ENCODE data around the gene CTSE. TPM values are rescaled to one million over a fixed set of nuclear protein-coding genes. Genes with fewer than 3 reads are reported as not detected.

Gene CTSE
- total RNA-seq (2021; fragmentation: NEBNext Ultra II Directional; extraction: Animal tissue kit (Norgen Biotek cat#: 25700)) (not detected in 2 replicates), polyA plus RNA-seq (2011; rRNA removed) (0.03 TPM in 1 of 2 replicates, not detected in the other), polyA minus RNA-seq (2011; rRNA and poly(A)+ RNA removed) (not detected in 2 replicates)
- not detected for polyA plus RNA-seq (2011; cell fraction: cytosol; rRNA removed)
- not detected for polyA plus RNA-seq (2011; cell fraction: nucleus; rRNA removed)
- not detected in 4 replicates for polyA plus RNA-seq (2012, experiment 1 of 2)
- not detected for polyA plus RNA-seq (2012, experiment 2 of 2)
- not detected for polyA plus RNA-seq (2013, experiment 1 of 2)
- not detected for polyA plus RNA-seq (2013, experiment 2 of 2)
- polyA minus RNA-seq (2011; cell fraction: cytosol; rRNA and poly(A)+ RNA removed): not detected
- polyA minus RNA-seq (2011; cell fraction: nucleus; rRNA and poly(A)+ RNA removed): not detected
- long read RNA-seq, experiment 1: 0 reads
- long read RNA-seq, experiment 2: 0 reads

DNA sequence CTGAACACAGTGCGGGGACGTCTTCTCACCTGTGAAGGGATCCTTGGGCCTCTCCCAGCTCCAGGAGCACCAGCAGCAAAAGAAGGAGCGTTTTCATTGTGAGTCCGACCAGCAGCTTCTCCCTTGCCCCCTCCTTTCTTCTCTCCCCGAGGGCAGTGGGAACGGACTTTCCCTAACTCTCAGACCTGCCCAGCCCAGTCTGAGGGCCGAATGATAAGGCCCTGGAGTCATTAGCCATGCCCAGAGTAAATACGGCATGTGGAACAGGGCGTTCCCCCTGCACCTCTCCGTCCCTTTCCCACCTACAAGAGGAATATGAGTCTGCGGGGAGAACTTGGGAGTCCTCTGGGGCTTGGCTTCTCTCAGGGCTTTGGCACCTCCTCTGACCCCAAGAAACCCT, at the start of gene CTSE:
Gene CTSE (minus strand): TSS at position 201 of the 400 bp plus-strand sequence. CDS start 104 bp downstream, at position 97.
- no peak within 1 kb of the TSS for H2AK5ac ChIP-seq (ENCODE audit: low read depth, low read length)
- no peak within 1 kb of the TSS for H3K4ac ChIP-seq (replicated peaks; ENCODE audit: insufficient read length, low read depth, low read length)
- H2BK12ac ChIP-seq (ENCODE audit: low read depth, low read length): no peak within 1 kb of the TSS
- H3K4me2 ChIP-seq (ENCODE audit: insufficient read depth in 1 of 2, low read depth in 2 of 2, low read length in 2 of 2): no peak within 1 kb of the TSS
- no peak within 1 kb of the TSS for H4K5ac ChIP-seq (ENCODE audit: insufficient read length, low read depth, low read length)
- no peak within 1 kb of the TSS for H2BK120ac ChIP-seq (replicated peaks; ENCODE audit: low read depth, low read length)
- H2AFZ ChIP-seq (ENCODE audit: low read length): no peak within 1 kb of the TSS
- no peak within 1 kb of the TSS for H3K56ac ChIP-seq (replicated peaks; ENCODE audit: insufficient read length, low read depth, low read length)
- no peak within 1 kb of the TSS for H3K27ac ChIP-seq (ENCODE audit: low read depth, low read length)
- no peaks in the 10 kb centered on the region for H3K79me2 ChIP-seq (ENCODE audit: control insufficient read depth in 1 of 2, insufficient read depth in 2 of 2, low read length in 2 of 2)
- H4K20me1 ChIP-seq (replicated peaks in 1 of 2; ENCODE audit: control insufficient read depth in 1 of 2, insufficient read depth in 2 of 2, low read length in 2 of 2): no peaks in the 10 kb centered on the region
- ChIA-PET POLR2A (ENCODE audit: partially characterized antibody) (no interaction called here), CTCF (ENCODE audit: partially characterized antibody) (interaction anchor here (0.8 to 1.0 kb wide), 3 partner anchors 8 to 83 kb away, joined by 3 read pairs; no protein-coding TSS in a partner anchor)
- no peak within 1 kb of the TSS for H3K9ac ChIP-seq (replicated peaks in 1 of 4; ENCODE audit: extremely low read depth in 1 of 4, low read depth in 3 of 4, low read length in 3 of 4)
- H3K23me2 ChIP-seq (ENCODE audit: low read depth, low read length): no peaks in the 10 kb centered on the region
- no peak within 1 kb of the TSS for H3K23ac ChIP-seq (ENCODE audit: insufficient read length)
- H4K91ac ChIP-seq (replicated peaks; ENCODE audit: insufficient read length, low read length): no peak within 1 kb of the TSS
- H2BK20ac ChIP-seq (ENCODE audit: low read length): no peak within 1 kb of the TSS
- DNase-seq (ENCODE audit: low read depth in 1 of 2, low spot score in 2 of 2) (no peak), FAIRE-seq (no peak)
- H3K79me1 ChIP-seq (ENCODE audit: low read depth, low read length): no peaks in the 10 kb centered on the region
- no peak within 1 kb of the TSS for H3K18ac ChIP-seq (ENCODE audit: extremely low read depth, low read length)
- no peaks in the 10 kb centered on the region; a peak in 1 of 7 replicates for H3K27me3 ChIP-seq (replicated peaks in 1 of 4; ENCODE audit: control insufficient read depth in 3 of 4, extremely low read depth in 1 of 4, insufficient read depth in 3 of 4, low read length in 3 of 4)
- no peak within 1 kb of the TSS for H3K14ac ChIP-seq (ENCODE audit: insufficient read length)
- no peak within 1 kb of the TSS for H2BK15ac ChIP-seq (ENCODE audit: low read length)
- no peaks in the 10 kb centered on the region for H3K4me1 ChIP-seq (replicated peaks in 1 of 4; ENCODE audit: control insufficient read depth in 3 of 4, insufficient read depth in 4 of 4, low read length in 3 of 4)
- 95% methylated on average over 6 of the region's 11 CpGs; no CpG with 5 or more reads in 1 of the 2 experiments for WGBS, 2 experiments (ENCODE audit: extremely low coverage in 1 of 2, insufficient coverage in 1 of 2, insufficient read length in 1 of 2, insufficient replicate concordance in 2 of 2, low coverage in 1 of 2, low lambda C conversion rate in 2 of 2, missing lambda C conversion rate in 1 of 2)
- H3K4me3 ChIP-seq (ENCODE audit: extremely low read depth in 1 of 4, insufficient read depth in 2 of 4, low read depth in 3 of 4, low read length in 4 of 4): no peak within 1 kb of the TSS
- no peak within 1 kb of the TSS; the same call in none of the 2 replicates for H4K8ac ChIP-seq (ENCODE audit: extremely low read depth, insufficient read depth, low read length)
- H3K36me3 ChIP-seq (ENCODE audit: control insufficient read depth in 2 of 4, insufficient read depth in 4 of 4, low read length in 3 of 4): no peaks in the 10 kb centered on the region
- no peak within 1 kb of the TSS for H2BK5ac ChIP-seq (ENCODE audit: low read depth, low read length)
- H3K9me3 ChIP-seq (ENCODE audit: insufficient read depth in 2 of 2, low read depth in 1 of 2, low read length in 1 of 2): no peaks in the 10 kb centered on the region
- TF ChIP-seq SIRT6 (IDR thresholded peaks at IDR 0.05; ENCODE audit: low read length): no peak
- no peak for TF ChIP-seq ZNF274 (IDR thresholded peaks at IDR 0.05; ENCODE audit: borderline replicate concordance, extremely low read depth, low read length)
- TF ChIP-seq KDM1A (IDR thresholded peaks at IDR 0.05; ENCODE audit: borderline replicate concordance, low read length): no peak
- no peak for TF ChIP-seq RAD21 (IDR thresholded peaks at IDR 0.05 in 1 of 2, conservative IDR thresholded peaks at IDR 0.05 in 1 of 2; ENCODE audit: low read depth in 2 of 2, low read length in 2 of 2)
- no peak for TF ChIP-seq CBX5 (IDR thresholded peaks at IDR 0.05; ENCODE audit: low read depth, low read length)
- TF ChIP-seq, protein P1, sequence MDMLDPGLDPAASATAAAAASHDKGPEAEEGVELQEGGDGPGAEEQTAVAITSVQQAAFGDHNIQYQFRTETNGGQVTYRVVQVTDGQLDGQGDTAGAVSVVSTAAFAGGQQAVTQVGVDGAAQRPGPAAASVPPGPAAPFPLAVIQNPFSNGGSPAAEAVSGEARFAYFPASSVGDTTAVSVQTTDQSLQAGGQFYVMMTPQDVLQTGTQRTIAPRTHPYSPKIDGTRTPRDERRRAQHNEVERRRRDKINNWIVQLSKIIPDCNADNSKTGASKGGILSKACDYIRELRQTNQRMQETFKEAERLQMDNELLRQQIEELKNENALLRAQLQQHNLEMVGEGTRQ (IDR thresholded peaks at IDR 0.05; ENCODE audit: low read length): no peak
- no peak for TF ChIP-seq YY1 (IDR thresholded peaks at IDR 0.05; ENCODE audit: low read depth, low read length)
- no peak for TF ChIP-seq BCL11A (IDR thresholded peaks at IDR 0.05; ENCODE audit: low read depth in 2 of 2, low read length in 2 of 2)
- no peak for TF ChIP-seq EGR1 (IDR thresholded peaks at IDR 0.05; ENCODE audit: borderline replicate concordance, low read depth, low read length)
- TF ChIP-seq TBP (IDR thresholded peaks at IDR 0.05; ENCODE audit: low read depth, low read length): no peak
- no peak for TF ChIP-seq TEAD4 (IDR thresholded peaks at IDR 0.05; ENCODE audit: low read depth, low read length)
- no peak for TF ChIP-seq NANOG (IDR thresholded peaks at IDR 0.05; ENCODE audit: insufficient read depth, low read depth, low read length, poor library complexity, severe bottlenecking)

All from H1 (cell line).